ENCODE results near the gene TIPIN. TPM values are rescaled to one million over a fixed set of nuclear protein-coding genes. Genes with fewer than 3 reads are reported as not detected.

TIPIN gene
- total RNA-seq, 1 donor from 2014 or later, result 9.5 TPM

GRCh38 chr15:66288551-66289185, 67.8 kb downstream of the TIPIN start:
- H3K4me1 Mint-ChIP-seq, result peaks cover 20% of the 10 kb centered on the region
- H3K9me3 Mint-ChIP-seq, result no peaks in the 10 kb centered on the region
- no peaks in the 10 kb centered on the region for H3K36me3 Mint-ChIP-seq
- DNase-seq (ENCODE audit: low spot score in 2 of 2, unreplicated experiment in 2 of 2), result no peak
- no peak overlapping the region for H3K27ac Mint-ChIP-seq
- no peak for TF ChIP-seq CTCF (IDR thresholded peaks at IDR 0.05; ENCODE audit: unreplicated experiment)
- H3K4me3 Mint-ChIP-seq, result no peak overlapping the region
- H3K27me3 Mint-ChIP-seq (ENCODE audit: low read depth), result no peaks in the 10 kb centered on the region

GRCh38 chr15:66288093-66288492, 68.4 kb downstream of the TIPIN start:
- DNase-seq (ENCODE audit: low spot score in 2 of 2, unreplicated experiment in 2 of 2), result no peak
- no peak overlapping the region for H3K27ac Mint-ChIP-seq
- no peaks in the 10 kb centered on the region for H3K9me3 Mint-ChIP-seq
- H3K4me1 Mint-ChIP-seq, result peaks cover 20% of the 10 kb centered on the region
- no peaks in the 10 kb centered on the region for H3K36me3 Mint-ChIP-seq
- H3K4me3 Mint-ChIP-seq, result no peak overlapping the region
- no peak for TF ChIP-seq CTCF (IDR thresholded peaks at IDR 0.05; ENCODE audit: unreplicated experiment)
- no peaks in the 10 kb centered on the region for H3K27me3 Mint-ChIP-seq (ENCODE audit: low read depth)

GRCh38 chr15:66287461-66288057, 68.9 kb downstream of the TIPIN start:
- Mint-ChIP-seq H3K27ac (no peak overlapping the region), H3K9me3 (no peaks in the 10 kb centered on the region), H3K4me3 (no peak overlapping the region), H3K36me3 (no peaks in the 10 kb centered on the region), H3K4me1 (peaks cover 18% of the 10 kb centered on the region), H3K27me3 (ENCODE audit: low read depth) (no peaks in the 10 kb centered on the region)
- peak; percentile 90 for TF ChIP-seq CTCF (IDR thresholded peaks at IDR 0.05; ENCODE audit: unreplicated experiment)
- DNase-seq (ENCODE audit: low spot score in 2 of 2, unreplicated experiment in 2 of 2), result no peak

Other genes with a start within 250 kb of the TIPIN start
- gene MEGF11, start 102.9 kb downstream of the TIPIN start, total RNA-seq, result 1.2 to 3.7 TPM (median 1.5 TPM) in 3 replicates
- 34.7 to 39.2 TPM (median 36.4 TPM) in 3 replicates for gene DIS3L, start 63.1 kb downstream of the TIPIN start, total RNA-seq
- gene MAP2K1, start 30.2 kb upstream of the TIPIN start, total RNA-seq, result 24.7 to 27.6 TPM (median 26.7 TPM) in 3 replicates
- 18.5 to 21.7 TPM (median 18.9 TPM) in 3 replicates for gene SNAPC5, start 141.1 kb upstream of the TIPIN start, total RNA-seq
- gene RPL4, start 148.2 kb upstream of the TIPIN start, total RNA-seq, result 2,828 to 2,958 TPM (median 2,943 TPM) in 3 replicates
- gene ZWILCH, start 148.6 kb upstream of the TIPIN start, total RNA-seq, result 14.0 to 16.5 TPM (median 14.1 TPM) in 3 replicates
- 0.35 to 0.36 TPM (median 0.36 TPM) in 3 replicates for gene LCTL, start 209.3 kb upstream of the TIPIN start, total RNA-seq